Endometrial microvascular endothelial cells (primary cell): ENCODE data around the gene PSMB10. TPM values are rescaled to one million over a fixed set of nuclear protein-coding genes. Genes with fewer than 3 reads are reported as not detected.

ENCODE experiments used
- total RNA-seq: library from RNA; depleted of rRNA; stranded (reverse); fragments of >200 nt; gene quantifications from one replicate; pipeline ENCODE4 v1.2.3, GENCODE V29; 2015; ENCODE audit errors: inconsistent ontology term

The PSMB10 gene
- total RNA-seq, 1 donor from 2014 or later, result 71.2 TPM

Other genes with a start within 250 kb of the PSMB10 start
- 27.0 TPM for gene GFOD2, start 217.5 kb downstream of the PSMB10 start, total RNA-seq
- gene RANBP10, start 130.3 kb downstream of the PSMB10 start, total RNA-seq, result 6.1 TPM
- gene TSNAXIP1, start 130.0 kb downstream of the PSMB10 start, total RNA-seq, result not detected
- 33.0 TPM for gene THAP11, start 94.5 kb downstream of the PSMB10 start, total RNA-seq
- 171 TPM for gene NUTF2, start 89.9 kb downstream of the PSMB10 start, total RNA-seq
- 37.8 TPM for gene CENPT, start 89.2 kb downstream of the PSMB10 start, total RNA-seq
- gene EDC4, start 63.8 kb downstream of the PSMB10 start, total RNA-seq, result 99.8 TPM
- gene NRN1L, start 52.0 kb downstream of the PSMB10 start, total RNA-seq, result not detected
- gene PSKH1, start 43.6 kb downstream of the PSMB10 start, total RNA-seq, result 6.9 TPM
- gene CTRL, start 5.0 kb downstream of the PSMB10 start, total RNA-seq, result 0.28 TPM
- gene LCAT, start 7.3 kb upstream of the PSMB10 start, total RNA-seq, result 5.1 TPM
- 55.3 TPM for gene SLC12A4, start 31.8 kb upstream of the PSMB10 start, total RNA-seq
- gene DPEP3, start 43.6 kb upstream of the PSMB10 start, total RNA-seq, result not detected
- gene DPEP2, start 62.6 kb upstream of the PSMB10 start, total RNA-seq, result not detected
- not detected for gene DPEP2NB, start 79.1 kb upstream of the PSMB10 start, total RNA-seq
- gene DDX28, start 86.4 kb upstream of the PSMB10 start, total RNA-seq, result 8.8 TPM
- gene DUS2, start 86.4 kb upstream of the PSMB10 start, total RNA-seq, result 32.6 TPM
- 28.4 TPM for gene NFATC3, start 148.5 kb upstream of the PSMB10 start, total RNA-seq